Hematopoietic multipotent progenitor cell treated with erythropoietin and hydrocortisone succinate and interleukin-3 and kit ligand, for 4 days (in vitro differentiated cells): ENCODE measurements around the gene NANOS3.

Source experiments
- DNase-seq: peaks from one replicate; pipeline ENCODE4 v3.0.0-alpha.2; 2015

The NANOS3 gene

GRCh38 chr19:13876834-13877233, at the start of gene NANOS3:
TSS of gene NANOS3 (plus strand) at chr19:13877134. CDS start at chr19:13877249, 115 bp downstream.
- DNase-seq: no peak

GRCh38 chr19:13827656-13828055, 49.3 kb upstream of the NANOS3 start:
- no peak for DNase-seq

- DNase-seq: no peak
These were observed 46.7 kb upstream of the NANOS3 start for GRCh38 chr19:13830114-13830740.

GRCh38 chr19:13830741-13831536, 46.0 kb upstream of the NANOS3 start:
- DNase-seq: no peak

- DNase-seq: no peak
These were observed 45.1 kb upstream of the NANOS3 start for GRCh38 chr19:13831537-13832467.

GRCh38 chr19:13833330-13834243, 43.3 kb upstream of the NANOS3 start:
- DNase-seq: peak; percentile 95

GRCh38 chr19:13834244-13835069, 42.5 kb upstream of the NANOS3 start:
- DNase-seq: no peak

- DNase-seq: peak; percentile 96
These were observed 40.9 kb upstream of the NANOS3 start for GRCh38 chr19:13835791-13836723.

GRCh38 chr19:13838435-13839129, 38.4 kb upstream of the NANOS3 start:
- DNase-seq: no peak

- peak; percentile 96 for DNase-seq
These were observed 37.6 kb upstream of the NANOS3 start for GRCh38 chr19:13839130-13839937.

GRCh38 chr19:13839938-13840304, 37.0 kb upstream of the NANOS3 start:
- no peak for DNase-seq

GRCh38 chr19:13840305-13841085, 36.4 kb upstream of the NANOS3 start:
- DNase-seq: peak; percentile 76

- peak; percentile 66 for DNase-seq
These were observed 35.6 kb upstream of the NANOS3 start for GRCh38 chr19:13841086-13841961.

- DNase-seq: no peak
These were observed 35.0 kb upstream of the NANOS3 start for GRCh38 chr19:13841962-13842290.

GRCh38 chr19:13842291-13843103, 34.4 kb upstream of the NANOS3 start:
- peak; percentile 87 for DNase-seq
